ENCODE measurements around the gene COCH.

- no peak for TF ChIP-seq EZH2 (IDR thresholded peaks at IDR 0.05; ENCODE audit: low read depth)
- TF ChIP-seq CTCF (conservative IDR thresholded peaks at IDR 0.05) = no peak
These were observed 22.1 kb downstream of the COCH start for GRCh38 chr14:30896435-30896834.
